GM12892 (cell line): ENCODE results near the gene LYPLAL1.

Experiments used
- POLR2A ChIP-seq: IDR thresholded peaks from 2 replicates; pipeline ENCODE4 v1.6.1; 2011; ENCODE audit warnings: low read depth, low read length, control low read depth
- POLR2AphosphoS5 ChIP-seq: IDR thresholded peaks from 2 replicates; pipeline ENCODE4 v1.6.1; 2011; ENCODE audit warnings: low read depth, low read length, control low read depth

DNA sequence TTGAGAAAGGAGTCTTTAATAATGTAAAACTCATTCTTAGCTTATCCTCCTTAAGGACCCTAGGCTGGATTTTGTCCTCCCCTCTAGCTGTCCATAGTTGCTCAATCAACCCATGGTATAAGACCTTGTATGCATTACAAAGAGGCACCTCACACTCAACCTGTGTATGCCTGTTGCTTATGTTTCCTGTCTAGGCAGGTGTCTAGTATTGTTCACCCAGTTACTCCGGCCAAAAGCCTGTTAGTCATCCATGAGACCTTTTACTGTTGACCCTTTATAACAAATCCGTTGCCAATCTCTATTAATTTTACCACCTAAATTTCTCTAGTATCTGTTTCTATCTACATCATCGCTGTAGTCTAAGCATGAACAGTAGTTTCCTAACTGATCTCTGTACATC is 3.7 kb downstream of the LYPLAL1 start:
- TF ChIP-seq POLR2AphosphoS5 = no peak
- TF ChIP-seq POLR2A = no peak
